GM12872 (cell line): ENCODE measurements around the gene NRCAM.

Experiments used
- CTCF ChIP-seq: IDR thresholded peaks from 3 replicates; pipeline ENCODE4 v1.5.1; 2011; ENCODE audit warnings: low read depth, mild to moderate bottlenecking, low read length, moderate library complexity; ENCODE audit not compliant: insufficient read depth

Gene NRCAM

GRCh38 chr7:108419961-108420908 is 36.0 kb downstream of the NRCAM start:
- no peak for TF ChIP-seq CTCF

GRCh38 chr7:108418946-108419345 is 37.3 kb downstream of the NRCAM start:
- TF ChIP-seq CTCF = no peak

- no peak for TF ChIP-seq CTCF
These were observed 38.3 kb downstream of the NRCAM start for GRCh38 chr7:108417926-108418325.

- no peak for TF ChIP-seq CTCF
These were observed 39.1 kb downstream of the NRCAM start for GRCh38 chr7:108417144-108417543.

GRCh38 chr7:108415821-108416536 is 40.3 kb downstream of the NRCAM start:
- no peak for TF ChIP-seq CTCF

- TF ChIP-seq CTCF = no peak
These were observed 41.2 kb downstream of the NRCAM start for GRCh38 chr7:108415084-108415483.

- no peak for TF ChIP-seq CTCF
These were observed 42.3 kb downstream of the NRCAM start for GRCh38 chr7:108413782-108414492.
